Liver (tissue), 9 donors: ENCODE data around the gene NCOA6. TPM values are rescaled to one million over a fixed set of nuclear protein-coding genes. Genes with fewer than 3 reads are reported as not detected.

Experiments used
- DNase-seq: peaks from one replicate; pipeline ENCODE4 v3.0.0-alpha.2; 2017; ENCODE audit warnings: low spot score
- H3K27ac ChIP-seq, 2 donors: one replicate each; pipeline ENCODE4 v1.7.0; 2013; ENCODE audit warnings: inconsistent platforms in 2 of 2, low read length in 2 of 2, control low read depth in 1 of 2, low read depth in 1 of 2, mild to moderate bottlenecking in 1 of 2
- H3K27me3 ChIP-seq, 4 donors: one replicate each; pipeline versions ENCODE4 v1.6.1 to v1.7.0; 2013; ENCODE audit warnings: low read length in 3 of 4, inconsistent platforms in 1 of 4, mild to moderate bottlenecking in 1 of 4, moderate library complexity in 1 of 4; ENCODE audit not compliant: control insufficient read depth in 4 of 4, insufficient read depth in 4 of 4
- H3K36me3 ChIP-seq, 4 donors: one replicate each; pipeline versions ENCODE4 v1.6.1 to v1.7.0; 2013; ENCODE audit warnings: low read length in 3 of 4, mild to moderate bottlenecking in 3 of 4, low read depth in 1 of 4, moderate library complexity in 1 of 4; ENCODE audit not compliant: control insufficient read depth in 4 of 4, insufficient read depth in 3 of 4
- H3K4me1 ChIP-seq, 4 donors: one replicate each; pipeline versions ENCODE4 v1.6.1 to v1.7.0; 2013; ENCODE audit warnings: low read length in 3 of 4, mild to moderate bottlenecking in 3 of 4, moderate library complexity in 1 of 4; ENCODE audit not compliant: control insufficient read depth in 4 of 4, insufficient read depth in 4 of 4
- H3K4me3 ChIP-seq, 3 donors: one replicate each; pipeline versions ENCODE4 v1.6.1 to v1.7.0; 2013; ENCODE audit warnings: low read length in 3 of 3, control low read depth in 1 of 3, low read depth in 1 of 3, mild to moderate bottlenecking in 1 of 3
- H3K9ac ChIP-seq, 2 donors: one replicate each; pipeline ENCODE4 v1.7.0; 2013; ENCODE audit warnings: low read length in 2 of 2, mild to moderate bottlenecking in 2 of 2, moderate library complexity in 2 of 2, control low read depth in 1 of 2, low read depth in 1 of 2
- H3K9me3 ChIP-seq, 4 donors: one replicate each; pipeline versions ENCODE4 v1.6.1 to v1.7.0; 2013; ENCODE audit warnings: low read length in 3 of 4; ENCODE audit not compliant: control insufficient read depth in 4 of 4
- EGR1 ChIP-seq, 2 donors: IDR thresholded peaks; 2 replicates each; pipeline ENCODE4 v1.6.1; 2016 to 2018; ENCODE audit warnings: antibody characterized with exemption in 2 of 2, low read depth in 2 of 2
- GABPA ChIP-seq, 2 donors: IDR thresholded peaks in 1 of 2; conservative IDR thresholded peaks in 1 of 2; 2 replicates each; pipeline ENCODE4 v1.6.1; 2016; ENCODE audit warnings: antibody characterized with exemption in 2 of 2, mild to moderate bottlenecking in 1 of 2, moderate library complexity in 1 of 2
- HNF4A ChIP-seq, 2 donors: conservative IDR thresholded peaks; 2 replicates each; pipeline ENCODE4 v1.6.1; 2016; ENCODE audit warnings: antibody characterized with exemption in 2 of 2, mild to moderate bottlenecking in 2 of 2
- JUND ChIP-seq, 2 donors: IDR thresholded peaks; 2 replicates each; pipeline ENCODE4 v1.6.1; 2016; ENCODE audit warnings: antibody characterized with exemption in 2 of 2
- SP1 ChIP-seq: IDR thresholded peaks from 2 replicates; pipeline ENCODE4 v1.6.1; 2018; ENCODE audit warnings: antibody characterized with exemption, mild to moderate bottlenecking
- YY1 ChIP-seq: IDR thresholded peaks from 2 replicates; pipeline ENCODE4 v1.6.1; 2016; ENCODE audit warnings: antibody characterized with exemption, mild to moderate bottlenecking
- WGBS: extraction: QIAGEN DNeasy Blood & Tissue Kit; methylation state at CpG from one replicate; pipeline ENCODE4 v1.1.7; 2013; 5-methylcytosine and 5-hydroxymethylcytosine counted together
- polyA plus RNA-seq, 2 donors: library from polyadenylated mRNA; stranded (reverse) in 1 of 2; unstranded in 1 of 2; fragments of 200-250 nt in 1 of 2; fragments of >200 nt in 1 of 2; fragmentation: Nextera tagmentation in 1 of 2; extraction: Ambion mirVana in 1 of 2; gene quantifications; one replicate each; pipeline versions ENCODE4 v1.2.1 to v1.2.3, GENCODE V29; 2013 to 2015
- total RNA-seq, 2 donors: library from RNA; depleted of rRNA; stranded (reverse); fragments of >200 nt; gene quantifications; one replicate each; pipeline ENCODE4 v1.2.3, GENCODE V29; 2014
- TF ChIP-seq, protein P1 (sequence below): fragments of 150-350 bp; IDR thresholded peaks from 2 replicates; pipeline ENCODE4 v1.5.1; 2017; ENCODE audit warnings: improper control_type of control experiment, low read depth, low read length; ENCODE audit not compliant: missing input control
- TF ChIP-seq, protein P2 (sequence below): IDR thresholded peaks from 2 replicates; pipeline ENCODE4 v1.6.1; 2016; ENCODE audit warnings: antibody characterized with exemption
- TF ChIP-seq, protein P3 (sequence below): IDR thresholded peaks from 2 replicates; pipeline ENCODE4 v1.6.1; 2016; ENCODE audit warnings: antibody characterized with exemption, mild to moderate bottlenecking
- donor health status: healthy.
- donor health status: healthy.
- donor health status: healthy.
- donor health status: healthy.
- donor health status: healthy.

Gene NCOA6
- total and polyA plus RNA-seq, 4 donors = 5.4 to 13.1 (median 6.2) TPM

- peaks cover 9 to 52% (median 45%) of the 10 kb centered on the region in 4 donors for H3K4me1 ChIP-seq
- peak overlapping the region in 1 of 2 donors; percentile 32 for H3K9ac ChIP-seq
- peaks cover 0 to 15% (median 4%) of the 10 kb centered on the region in 4 donors for H3K36me3 ChIP-seq
- no peak for DNase-seq
- no peak for TF ChIP-seq YY1
- no peak for TF ChIP-seq GABPA (IDR thresholded peaks at IDR 0.05 in 1 of 2, conservative IDR thresholded peaks at IDR 0.05 in 1 of 2)
- TF ChIP-seq JUND (IDR thresholded peaks at IDR 0.05) = no peak
- no peak for TF ChIP-seq EGR1 (IDR thresholded peaks at IDR 0.05; ENCODE audit: low read depth in 2 of 2)
- no peaks in the 10 kb centered on the region for H3K9me3 ChIP-seq
- peak overlapping the region in 1 of 2 donors; percentile 87 for H3K27ac ChIP-seq
- no peaks in the 10 kb centered on the region for H3K27me3 ChIP-seq
- peak overlapping the region in 1 of 3 donors; percentile 65 for H3K4me3 ChIP-seq
Measured at GRCh38 chr20:34710568-34710839, 114.9 kb downstream of the NCOA6 start.

DNA sequence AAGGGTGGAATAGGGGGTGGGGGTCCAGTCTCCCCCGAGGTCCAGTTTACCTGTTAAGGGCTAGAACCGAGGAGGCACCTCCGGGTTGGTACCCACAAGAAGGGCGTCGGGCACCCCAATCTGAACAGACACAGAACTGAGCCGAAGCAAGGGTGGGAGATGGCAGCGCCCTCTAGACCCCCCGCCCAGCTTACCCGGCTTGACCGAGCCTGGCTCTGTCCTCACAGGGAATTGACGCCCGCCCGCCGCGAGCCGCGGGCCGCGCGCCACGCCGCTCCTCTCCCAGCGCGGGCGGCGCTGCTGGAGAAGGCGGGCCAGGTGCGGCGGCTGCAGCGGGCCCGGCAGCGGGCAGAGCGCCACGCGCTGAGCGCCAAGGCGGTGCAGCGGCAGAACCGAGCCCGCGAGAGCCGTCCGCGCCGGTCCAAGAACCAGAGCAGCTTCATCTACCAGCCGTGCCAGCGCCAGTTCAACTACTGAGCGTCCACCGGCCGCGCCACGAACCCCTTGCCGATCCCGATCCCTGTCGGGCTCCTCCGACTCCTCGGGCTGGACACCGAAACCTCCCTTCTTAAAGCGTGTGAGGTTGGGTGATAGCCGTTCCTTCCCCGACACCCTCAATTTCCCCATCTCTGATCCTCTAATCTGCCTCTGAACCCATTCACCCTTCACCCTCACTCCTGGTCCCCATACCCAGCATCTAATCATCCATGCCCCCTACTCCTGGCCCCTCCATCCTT is 115.5 kb downstream of the NCOA6 start:
- Histone ChIP-seq H3K9ac (peak overlapping the region; percentile 28 to 32), H3K9me3 (no peaks in the 10 kb centered on the region), H3K27ac (peak overlapping the region; percentile 87 to 88), H3K4me3 (peak overlapping the region; percentile 30 to 74 (median 72)), H3K27me3 (no peaks in the 10 kb centered on the region), H3K36me3 (peaks cover 0 to 10% (median 4%) of the 10 kb centered on the region in 4 donors), H3K4me1 (peaks cover 9 to 57% (median 49%) of the 10 kb centered on the region in 4 donors)
- TF ChIP-seq EGR1 (IDR thresholded peaks at IDR 0.05; ENCODE audit: low read depth in 2 of 2) (no peak), YY1 (peak; percentile 42), HNF4A (conservative IDR thresholded peaks at IDR 0.05) (peak in 1 of 2 donors; percentile 0), SP1 (peak; percentile 6)
- TF ChIP-seq, protein P1, sequence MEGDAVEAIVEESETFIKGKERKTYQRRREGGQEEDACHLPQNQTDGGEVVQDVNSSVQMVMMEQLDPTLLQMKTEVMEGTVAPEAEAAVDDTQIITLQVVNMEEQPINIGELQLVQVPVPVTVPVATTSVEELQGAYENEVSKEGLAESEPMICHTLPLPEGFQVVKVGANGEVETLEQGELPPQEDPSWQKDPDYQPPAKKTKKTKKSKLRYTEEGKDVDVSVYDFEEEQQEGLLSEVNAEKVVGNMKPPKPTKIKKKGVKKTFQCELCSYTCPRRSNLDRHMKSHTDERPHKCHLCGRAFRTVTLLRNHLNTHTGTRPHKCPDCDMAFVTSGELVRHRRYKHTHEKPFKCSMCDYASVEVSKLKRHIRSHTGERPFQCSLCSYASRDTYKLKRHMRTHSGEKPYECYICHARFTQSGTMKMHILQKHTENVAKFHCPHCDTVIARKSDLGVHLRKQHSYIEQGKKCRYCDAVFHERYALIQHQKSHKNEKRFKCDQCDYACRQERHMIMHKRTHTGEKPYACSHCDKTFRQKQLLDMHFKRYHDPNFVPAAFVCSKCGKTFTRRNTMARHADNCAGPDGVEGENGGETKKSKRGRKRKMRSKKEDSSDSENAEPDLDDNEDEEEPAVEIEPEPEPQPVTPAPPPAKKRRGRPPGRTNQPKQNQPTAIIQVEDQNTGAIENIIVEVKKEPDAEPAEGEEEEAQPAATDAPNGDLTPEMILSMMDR = peak; percentile 3
- TF ChIP-seq, protein P2, sequence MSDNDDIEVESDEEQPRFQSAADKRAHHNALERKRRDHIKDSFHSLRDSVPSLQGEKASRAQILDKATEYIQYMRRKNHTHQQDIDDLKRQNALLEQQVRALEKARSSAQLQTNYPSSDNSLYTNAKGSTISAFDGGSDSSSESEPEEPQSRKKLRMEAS = no peak
- TF ChIP-seq, protein P3, sequence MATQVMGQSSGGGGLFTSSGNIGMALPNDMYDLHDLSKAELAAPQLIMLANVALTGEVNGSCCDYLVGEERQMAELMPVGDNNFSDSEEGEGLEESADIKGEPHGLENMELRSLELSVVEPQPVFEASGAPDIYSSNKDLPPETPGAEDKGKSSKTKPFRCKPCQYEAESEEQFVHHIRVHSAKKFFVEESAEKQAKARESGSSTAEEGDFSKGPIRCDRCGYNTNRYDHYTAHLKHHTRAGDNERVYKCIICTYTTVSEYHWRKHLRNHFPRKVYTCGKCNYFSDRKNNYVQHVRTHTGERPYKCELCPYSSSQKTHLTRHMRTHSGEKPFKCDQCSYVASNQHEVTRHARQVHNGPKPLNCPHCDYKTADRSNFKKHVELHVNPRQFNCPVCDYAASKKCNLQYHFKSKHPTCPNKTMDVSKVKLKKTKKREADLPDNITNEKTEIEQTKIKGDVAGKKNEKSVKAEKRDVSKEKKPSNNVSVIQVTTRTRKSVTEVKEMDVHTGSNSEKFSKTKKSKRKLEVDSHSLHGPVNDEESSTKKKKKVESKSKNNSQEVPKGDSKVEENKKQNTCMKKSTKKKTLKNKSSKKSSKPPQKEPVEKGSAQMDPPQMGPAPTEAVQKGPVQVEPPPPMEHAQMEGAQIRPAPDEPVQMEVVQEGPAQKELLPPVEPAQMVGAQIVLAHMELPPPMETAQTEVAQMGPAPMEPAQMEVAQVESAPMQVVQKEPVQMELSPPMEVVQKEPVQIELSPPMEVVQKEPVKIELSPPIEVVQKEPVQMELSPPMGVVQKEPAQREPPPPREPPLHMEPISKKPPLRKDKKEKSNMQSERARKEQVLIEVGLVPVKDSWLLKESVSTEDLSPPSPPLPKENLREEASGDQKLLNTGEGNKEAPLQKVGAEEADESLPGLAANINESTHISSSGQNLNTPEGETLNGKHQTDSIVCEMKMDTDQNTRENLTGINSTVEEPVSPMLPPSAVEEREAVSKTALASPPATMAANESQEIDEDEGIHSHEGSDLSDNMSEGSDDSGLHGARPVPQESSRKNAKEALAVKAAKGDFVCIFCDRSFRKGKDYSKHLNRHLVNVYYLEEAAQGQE = no peak
- WGBS = 3% methylated on average over 61 of the region's 61 CpGs
- no peak for DNase-seq
